Measurements from ENCODE around the gene CMPK1. TPM values are rescaled to one million over a fixed set of nuclear protein-coding genes. Genes with fewer than 3 reads are reported as not detected.
A peak's percentile ranks its signal among the peaks of the same experiment; 100 is the strongest.

The CMPK1 gene
- total RNA-seq, 1 donor from 2014 or later: 127 TPM

GRCh38 chr1:47388891-47389238, 55.3 kb downstream of the CMPK1 start:
- Histone ChIP-seq H3K9me3 (no peaks in the 10 kb centered on the region), H3K4me3 (no peak overlapping the region), H3K4me1 (no peaks in the 10 kb centered on the region), H3K27me3 (peaks cover 7% of the 10 kb centered on the region), H3K27ac (no peak overlapping the region), H3K36me3 (no peaks in the 10 kb centered on the region)
- intact Hi-C loops (cut with DNase I): no loop called here
- DNase-seq: no peak
- peak; percentile 90 for ATAC-seq
- TF ChIP-seq, protein P1, sequence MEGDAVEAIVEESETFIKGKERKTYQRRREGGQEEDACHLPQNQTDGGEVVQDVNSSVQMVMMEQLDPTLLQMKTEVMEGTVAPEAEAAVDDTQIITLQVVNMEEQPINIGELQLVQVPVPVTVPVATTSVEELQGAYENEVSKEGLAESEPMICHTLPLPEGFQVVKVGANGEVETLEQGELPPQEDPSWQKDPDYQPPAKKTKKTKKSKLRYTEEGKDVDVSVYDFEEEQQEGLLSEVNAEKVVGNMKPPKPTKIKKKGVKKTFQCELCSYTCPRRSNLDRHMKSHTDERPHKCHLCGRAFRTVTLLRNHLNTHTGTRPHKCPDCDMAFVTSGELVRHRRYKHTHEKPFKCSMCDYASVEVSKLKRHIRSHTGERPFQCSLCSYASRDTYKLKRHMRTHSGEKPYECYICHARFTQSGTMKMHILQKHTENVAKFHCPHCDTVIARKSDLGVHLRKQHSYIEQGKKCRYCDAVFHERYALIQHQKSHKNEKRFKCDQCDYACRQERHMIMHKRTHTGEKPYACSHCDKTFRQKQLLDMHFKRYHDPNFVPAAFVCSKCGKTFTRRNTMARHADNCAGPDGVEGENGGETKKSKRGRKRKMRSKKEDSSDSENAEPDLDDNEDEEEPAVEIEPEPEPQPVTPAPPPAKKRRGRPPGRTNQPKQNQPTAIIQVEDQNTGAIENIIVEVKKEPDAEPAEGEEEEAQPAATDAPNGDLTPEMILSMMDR (IDR thresholded peaks at IDR 0.05): peak; percentile 70

- ATAC-seq: no peak
- no peaks in the 10 kb centered on the region for H3K9me3 ChIP-seq
Observed at GRCh38 chr1:47389731-47390130, 56.1 kb downstream of the CMPK1 start.

GRCh38 chr1:47390843-47391242, 57.3 kb downstream of the CMPK1 start:
- no peaks in the 10 kb centered on the region for H3K4me1 ChIP-seq
- H3K4me3 ChIP-seq: no peak overlapping the region
- TF ChIP-seq, protein P1 (IDR thresholded peaks at IDR 0.05): no peak
- DNase-seq: no peak
- H3K36me3 ChIP-seq: no peaks in the 10 kb centered on the region
- H3K27me3 ChIP-seq: peaks cover 10% of the 10 kb centered on the region
- H3K9me3 ChIP-seq: no peaks in the 10 kb centered on the region
- no peak overlapping the region for H3K27ac ChIP-seq
- ATAC-seq: no peak
- intact Hi-C loops (cut with DNase I): no loop called here

More at GRCh38 chr1:47389731-47390130, 56.1 kb downstream of the CMPK1 start:
- Histone ChIP-seq H3K4me3 (no peak overlapping the region), H3K4me1 (no peaks in the 10 kb centered on the region), H3K27me3 (peaks cover 10% of the 10 kb centered on the region), H3K36me3 (no peaks in the 10 kb centered on the region), H3K27ac (no peak overlapping the region)
- no peak for DNase-seq
- TF ChIP-seq, protein P1 (IDR thresholded peaks at IDR 0.05): no peak
- intact Hi-C loops (cut with DNase I): no loop called here

- intact Hi-C loops (cut with DNase I): no loop called here
- DNase-seq (no peak), ATAC-seq (no peak)
- Histone ChIP-seq H3K27ac (no peak overlapping the region), H3K9me3 (no peaks in the 10 kb centered on the region), H3K4me1 (no peaks in the 10 kb centered on the region), H3K4me3 (no peak overlapping the region), H3K27me3 (peaks cover 12% of the 10 kb centered on the region), H3K36me3 (no peaks in the 10 kb centered on the region)
- TF ChIP-seq, protein P1 (IDR thresholded peaks at IDR 0.05): no peak
Observed at GRCh38 chr1:47393141-47393540, 59.6 kb downstream of the CMPK1 start.

DNA sequence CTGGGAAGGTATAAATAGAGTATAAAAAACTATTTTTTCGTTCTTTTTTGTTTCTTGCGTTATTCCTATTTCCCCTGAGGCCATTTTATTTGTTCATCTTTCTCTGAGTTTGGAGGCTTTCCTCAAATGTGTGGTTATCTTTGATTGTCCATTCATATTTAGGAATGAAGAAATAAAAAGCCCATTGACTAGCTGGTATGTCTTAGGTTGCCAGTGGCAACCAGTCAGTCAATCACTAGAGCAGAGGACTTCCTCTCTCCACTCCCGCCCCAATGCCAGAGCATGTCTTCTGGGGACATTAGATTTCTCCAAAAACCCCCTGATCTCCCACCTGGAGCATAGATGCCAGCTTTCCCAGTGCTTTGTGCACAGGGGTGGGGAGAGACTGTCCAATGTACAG, 61.8 kb downstream of the CMPK1 start:
- no peaks in the 10 kb centered on the region for H3K9me3 ChIP-seq
- TF ChIP-seq, protein P1 (IDR thresholded peaks at IDR 0.05): no peak
- DNase-seq: no peak
- no peaks in the 10 kb centered on the region for H3K4me1 ChIP-seq
- no peaks in the 10 kb centered on the region for H3K36me3 ChIP-seq
- no peak overlapping the region for H3K4me3 ChIP-seq
- H3K27ac ChIP-seq: no peak overlapping the region
- intact Hi-C loops (cut with DNase I): no loop called here
- H3K27me3 ChIP-seq: peaks cover 16% of the 10 kb centered on the region
- no peak for ATAC-seq

- Histone ChIP-seq H3K4me3 (no peak overlapping the region), H3K36me3 (no peaks in the 10 kb centered on the region), H3K4me1 (no peaks in the 10 kb centered on the region), H3K27ac (no peak overlapping the region), H3K9me3 (no peaks in the 10 kb centered on the region), H3K27me3 (peaks cover 16% of the 10 kb centered on the region)
- TF ChIP-seq, protein P1 (IDR thresholded peaks at IDR 0.05): no peak
- DNase-seq (no peak), ATAC-seq (no peak)
- intact Hi-C loops (cut with DNase I): no loop called here
Observed at GRCh38 chr1:47396671-47397196, 63.1 kb downstream of the CMPK1 start.

Measured in upper lobe of right lung (tissue), 1 donor.